ENCODE results near the gene CBFA2T3.

GRCh38 chr16:88911946-88912310 lies 65.1 kb downstream of the CBFA2T3 start:
- TF ChIP-seq, protein P1, sequence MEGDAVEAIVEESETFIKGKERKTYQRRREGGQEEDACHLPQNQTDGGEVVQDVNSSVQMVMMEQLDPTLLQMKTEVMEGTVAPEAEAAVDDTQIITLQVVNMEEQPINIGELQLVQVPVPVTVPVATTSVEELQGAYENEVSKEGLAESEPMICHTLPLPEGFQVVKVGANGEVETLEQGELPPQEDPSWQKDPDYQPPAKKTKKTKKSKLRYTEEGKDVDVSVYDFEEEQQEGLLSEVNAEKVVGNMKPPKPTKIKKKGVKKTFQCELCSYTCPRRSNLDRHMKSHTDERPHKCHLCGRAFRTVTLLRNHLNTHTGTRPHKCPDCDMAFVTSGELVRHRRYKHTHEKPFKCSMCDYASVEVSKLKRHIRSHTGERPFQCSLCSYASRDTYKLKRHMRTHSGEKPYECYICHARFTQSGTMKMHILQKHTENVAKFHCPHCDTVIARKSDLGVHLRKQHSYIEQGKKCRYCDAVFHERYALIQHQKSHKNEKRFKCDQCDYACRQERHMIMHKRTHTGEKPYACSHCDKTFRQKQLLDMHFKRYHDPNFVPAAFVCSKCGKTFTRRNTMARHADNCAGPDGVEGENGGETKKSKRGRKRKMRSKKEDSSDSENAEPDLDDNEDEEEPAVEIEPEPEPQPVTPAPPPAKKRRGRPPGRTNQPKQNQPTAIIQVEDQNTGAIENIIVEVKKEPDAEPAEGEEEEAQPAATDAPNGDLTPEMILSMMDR (IDR thresholded peaks at IDR 0.05; ENCODE audit: insufficient read depth, low read depth, low read length), result no peak
- TF ChIP-seq EZH2 (IDR thresholded peaks at IDR 0.05; ENCODE audit: insufficient read depth, low read length), result no peak

Data from astrocyte (in vitro differentiated cells and primary cell).